ENCODE results near the gene HENMT1. TPM values are rescaled to one million over a fixed set of nuclear protein-coding genes. Genes with fewer than 3 reads are reported as not detected.

The HENMT1 gene
- total RNA-seq, 1 experiment from 2014 or later, result 23.0 TPM

DNA sequence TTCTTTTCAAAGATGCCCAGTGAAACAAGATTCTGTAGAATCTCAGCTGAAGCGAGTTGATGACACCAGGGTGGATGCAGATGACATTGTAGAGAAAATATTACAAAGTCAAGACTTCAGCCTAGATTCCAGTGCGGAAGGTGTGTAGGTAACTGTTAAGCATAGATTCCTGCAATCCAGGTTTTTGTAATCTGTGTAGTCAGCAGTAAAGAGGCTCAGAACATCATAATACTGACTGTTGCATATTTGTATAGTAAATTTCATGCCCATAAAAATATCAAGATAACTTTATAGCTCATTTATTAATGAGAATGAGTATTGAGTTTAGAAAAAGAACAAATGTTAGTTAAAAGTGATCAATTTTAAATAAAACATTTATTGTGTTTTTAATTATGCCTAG, 32.2 kb downstream of the HENMT1 start:
- H3K9me3 ChIP-seq (ENCODE audit: control insufficient read depth, insufficient read depth, low read depth, low read length), result no peaks in the 10 kb centered on the region
- TF ChIP-seq POLR2AphosphoS5 (IDR thresholded peaks at IDR 0.05; ENCODE audit: low read depth, low read length) (no peak), SIN3A (IDR thresholded peaks at IDR 0.05; ENCODE audit: borderline replicate concordance, insufficient read depth, low read depth, low read length) (no peak)
- TF ChIP-seq, protein P1, sequence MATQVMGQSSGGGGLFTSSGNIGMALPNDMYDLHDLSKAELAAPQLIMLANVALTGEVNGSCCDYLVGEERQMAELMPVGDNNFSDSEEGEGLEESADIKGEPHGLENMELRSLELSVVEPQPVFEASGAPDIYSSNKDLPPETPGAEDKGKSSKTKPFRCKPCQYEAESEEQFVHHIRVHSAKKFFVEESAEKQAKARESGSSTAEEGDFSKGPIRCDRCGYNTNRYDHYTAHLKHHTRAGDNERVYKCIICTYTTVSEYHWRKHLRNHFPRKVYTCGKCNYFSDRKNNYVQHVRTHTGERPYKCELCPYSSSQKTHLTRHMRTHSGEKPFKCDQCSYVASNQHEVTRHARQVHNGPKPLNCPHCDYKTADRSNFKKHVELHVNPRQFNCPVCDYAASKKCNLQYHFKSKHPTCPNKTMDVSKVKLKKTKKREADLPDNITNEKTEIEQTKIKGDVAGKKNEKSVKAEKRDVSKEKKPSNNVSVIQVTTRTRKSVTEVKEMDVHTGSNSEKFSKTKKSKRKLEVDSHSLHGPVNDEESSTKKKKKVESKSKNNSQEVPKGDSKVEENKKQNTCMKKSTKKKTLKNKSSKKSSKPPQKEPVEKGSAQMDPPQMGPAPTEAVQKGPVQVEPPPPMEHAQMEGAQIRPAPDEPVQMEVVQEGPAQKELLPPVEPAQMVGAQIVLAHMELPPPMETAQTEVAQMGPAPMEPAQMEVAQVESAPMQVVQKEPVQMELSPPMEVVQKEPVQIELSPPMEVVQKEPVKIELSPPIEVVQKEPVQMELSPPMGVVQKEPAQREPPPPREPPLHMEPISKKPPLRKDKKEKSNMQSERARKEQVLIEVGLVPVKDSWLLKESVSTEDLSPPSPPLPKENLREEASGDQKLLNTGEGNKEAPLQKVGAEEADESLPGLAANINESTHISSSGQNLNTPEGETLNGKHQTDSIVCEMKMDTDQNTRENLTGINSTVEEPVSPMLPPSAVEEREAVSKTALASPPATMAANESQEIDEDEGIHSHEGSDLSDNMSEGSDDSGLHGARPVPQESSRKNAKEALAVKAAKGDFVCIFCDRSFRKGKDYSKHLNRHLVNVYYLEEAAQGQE (IDR thresholded peaks at IDR 0.05; ENCODE audit: insufficient read depth in 1 of 2, low read depth in 2 of 2, low read length in 1 of 2), result no peak
- no peak for DNase-seq (ENCODE audit: low read depth, low spot score)
- H3K27me3 ChIP-seq (ENCODE audit: control insufficient read depth, insufficient read depth, low read length), result no peaks in the 10 kb centered on the region
- no TSS peak for BruUV-seq (replicated peaks)
- intact Hi-C loops (cut with micrococcal nuclease; ENCODE audit: unreplicated experiment), result no loop called here
- H3K4me3 ChIP-seq (ENCODE audit: low read depth in 2 of 2, low read length in 2 of 2), result no peak overlapping the region
- H3K27ac ChIP-seq (ENCODE audit: low read length), result no peak overlapping the region
- H3K36me3 ChIP-seq (ENCODE audit: control insufficient read depth, insufficient read depth, low read length), result no peaks in the 10 kb centered on the region
- ChIA-PET POLR2A (no interaction called here), CTCF (no interaction called here)
- no peaks in the 10 kb centered on the region for H3K4me1 ChIP-seq (ENCODE audit: control insufficient read depth, insufficient read depth, low read length)
- in situ Hi-C loops (cut with HindIII; ENCODE audit: low pct_unique_long_range_greater_than_20kb, low sequenced_read_pairs), result no loop called here
- ATAC-seq, result no peak

DNA sequence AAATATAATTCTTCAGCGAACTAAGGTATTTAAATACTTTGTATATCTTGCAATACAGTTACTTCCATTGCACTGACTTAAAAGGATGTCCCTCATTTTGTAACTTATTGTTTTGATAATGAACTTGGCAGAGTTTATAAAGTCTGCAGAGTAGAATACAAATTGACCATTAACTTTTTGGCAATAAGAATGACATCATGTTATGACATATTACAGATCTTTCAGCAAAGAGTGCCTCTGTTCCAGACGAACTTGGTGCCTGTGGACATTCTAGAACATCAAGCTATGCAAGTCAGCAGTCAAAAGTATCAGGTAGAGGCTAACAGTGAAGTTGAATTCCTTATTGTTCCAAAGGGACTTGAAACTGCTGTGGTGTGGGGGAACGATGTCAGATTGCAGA, 32.9 kb downstream of the HENMT1 start:
- ChIA-PET CTCF (no interaction called here), POLR2A (no interaction called here)
- no peaks in the 10 kb centered on the region for H3K27me3 ChIP-seq (ENCODE audit: control insufficient read depth, insufficient read depth, low read length)
- H3K4me1 ChIP-seq (ENCODE audit: control insufficient read depth, insufficient read depth, low read length), result no peaks in the 10 kb centered on the region
- in situ Hi-C loops (cut with HindIII; ENCODE audit: low pct_unique_long_range_greater_than_20kb, low sequenced_read_pairs) (no loop called here), intact Hi-C loops (cut with micrococcal nuclease; ENCODE audit: unreplicated experiment) (no loop called here)
- DNase-seq (ENCODE audit: low read depth, low spot score) (no peak), ATAC-seq (no peak)
- no peaks in the 10 kb centered on the region for H3K36me3 ChIP-seq (ENCODE audit: control insufficient read depth, insufficient read depth, low read length)
- no peak overlapping the region for H3K4me3 ChIP-seq (ENCODE audit: low read depth in 2 of 2, low read length in 2 of 2)
- no peak for TF ChIP-seq POLR2AphosphoS5 (IDR thresholded peaks at IDR 0.05; ENCODE audit: low read depth, low read length)
- TF ChIP-seq, protein P2, sequence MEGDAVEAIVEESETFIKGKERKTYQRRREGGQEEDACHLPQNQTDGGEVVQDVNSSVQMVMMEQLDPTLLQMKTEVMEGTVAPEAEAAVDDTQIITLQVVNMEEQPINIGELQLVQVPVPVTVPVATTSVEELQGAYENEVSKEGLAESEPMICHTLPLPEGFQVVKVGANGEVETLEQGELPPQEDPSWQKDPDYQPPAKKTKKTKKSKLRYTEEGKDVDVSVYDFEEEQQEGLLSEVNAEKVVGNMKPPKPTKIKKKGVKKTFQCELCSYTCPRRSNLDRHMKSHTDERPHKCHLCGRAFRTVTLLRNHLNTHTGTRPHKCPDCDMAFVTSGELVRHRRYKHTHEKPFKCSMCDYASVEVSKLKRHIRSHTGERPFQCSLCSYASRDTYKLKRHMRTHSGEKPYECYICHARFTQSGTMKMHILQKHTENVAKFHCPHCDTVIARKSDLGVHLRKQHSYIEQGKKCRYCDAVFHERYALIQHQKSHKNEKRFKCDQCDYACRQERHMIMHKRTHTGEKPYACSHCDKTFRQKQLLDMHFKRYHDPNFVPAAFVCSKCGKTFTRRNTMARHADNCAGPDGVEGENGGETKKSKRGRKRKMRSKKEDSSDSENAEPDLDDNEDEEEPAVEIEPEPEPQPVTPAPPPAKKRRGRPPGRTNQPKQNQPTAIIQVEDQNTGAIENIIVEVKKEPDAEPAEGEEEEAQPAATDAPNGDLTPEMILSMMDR (IDR thresholded peaks at IDR 0.05), result no peak
- TF ChIP-seq SIN3A (IDR thresholded peaks at IDR 0.05; ENCODE audit: borderline replicate concordance, insufficient read depth, low read depth, low read length), result no peak
- no peak for TF ChIP-seq TCF7L2 (IDR thresholded peaks at IDR 0.05; ENCODE audit: low read depth, low read length)
- TF ChIP-seq, protein P1 (IDR thresholded peaks at IDR 0.05; ENCODE audit: insufficient read depth in 1 of 2, low read depth in 2 of 2, low read length in 1 of 2), result no peak
- no TSS peak for BruUV-seq (replicated peaks)
- no peak overlapping the region for H3K27ac ChIP-seq (ENCODE audit: low read length)
- H3K9me3 ChIP-seq (ENCODE audit: control insufficient read depth, insufficient read depth, low read depth, low read length), result no peaks in the 10 kb centered on the region

Data from Panc1 (cell line).